Measurements from ENCODE around the gene SP1. TPM values are rescaled to one million over a fixed set of nuclear protein-coding genes. Genes with fewer than 3 reads are reported as not detected.

SP1 gene
- total and polyA plus RNA-seq, 2 of the 4 experiments (the other 2 are of a cell fraction) = 19.7 to 53.6 TPM

DNA sequence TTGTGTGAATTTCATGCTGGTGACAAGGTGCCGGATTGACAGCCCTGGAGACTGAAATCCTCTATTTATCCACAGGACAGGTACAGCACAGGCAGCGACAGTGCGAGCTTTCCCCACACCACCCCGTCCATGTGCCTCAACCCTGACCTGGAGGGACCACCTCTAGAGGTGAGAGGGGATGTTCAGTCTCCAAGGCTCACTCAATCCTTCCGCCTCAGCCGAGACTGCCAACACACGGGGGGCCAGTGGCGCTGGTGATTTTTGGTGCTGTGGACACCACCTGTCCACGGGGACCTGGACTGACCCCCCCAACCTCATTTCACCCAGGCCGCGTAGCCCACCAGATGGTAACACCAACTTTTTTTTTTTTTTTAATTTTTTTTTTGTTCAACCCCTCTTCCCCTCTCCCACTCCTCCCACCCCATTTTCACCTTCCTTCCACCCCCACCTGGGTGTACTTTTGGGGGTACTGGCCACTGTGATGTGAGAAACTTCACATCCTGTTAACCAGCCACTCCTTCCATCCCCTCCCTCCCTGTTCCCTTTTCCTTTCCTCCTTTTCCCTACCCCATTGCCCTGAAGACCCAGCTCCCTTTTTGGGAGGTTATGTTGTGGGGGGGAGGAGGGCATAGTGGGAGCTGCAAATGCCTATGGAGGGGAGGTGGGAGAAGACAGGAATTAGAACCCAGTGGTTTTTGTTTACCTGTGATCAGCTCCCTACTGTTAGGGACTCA, 84.9 kb downstream of the SP1 start (continued):
- TF ChIP-seq, protein P1, sequence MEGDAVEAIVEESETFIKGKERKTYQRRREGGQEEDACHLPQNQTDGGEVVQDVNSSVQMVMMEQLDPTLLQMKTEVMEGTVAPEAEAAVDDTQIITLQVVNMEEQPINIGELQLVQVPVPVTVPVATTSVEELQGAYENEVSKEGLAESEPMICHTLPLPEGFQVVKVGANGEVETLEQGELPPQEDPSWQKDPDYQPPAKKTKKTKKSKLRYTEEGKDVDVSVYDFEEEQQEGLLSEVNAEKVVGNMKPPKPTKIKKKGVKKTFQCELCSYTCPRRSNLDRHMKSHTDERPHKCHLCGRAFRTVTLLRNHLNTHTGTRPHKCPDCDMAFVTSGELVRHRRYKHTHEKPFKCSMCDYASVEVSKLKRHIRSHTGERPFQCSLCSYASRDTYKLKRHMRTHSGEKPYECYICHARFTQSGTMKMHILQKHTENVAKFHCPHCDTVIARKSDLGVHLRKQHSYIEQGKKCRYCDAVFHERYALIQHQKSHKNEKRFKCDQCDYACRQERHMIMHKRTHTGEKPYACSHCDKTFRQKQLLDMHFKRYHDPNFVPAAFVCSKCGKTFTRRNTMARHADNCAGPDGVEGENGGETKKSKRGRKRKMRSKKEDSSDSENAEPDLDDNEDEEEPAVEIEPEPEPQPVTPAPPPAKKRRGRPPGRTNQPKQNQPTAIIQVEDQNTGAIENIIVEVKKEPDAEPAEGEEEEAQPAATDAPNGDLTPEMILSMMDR (conservative IDR thresholded peaks at IDR 0.05; ENCODE audit: low read depth, low read length) = no peak

DNA sequence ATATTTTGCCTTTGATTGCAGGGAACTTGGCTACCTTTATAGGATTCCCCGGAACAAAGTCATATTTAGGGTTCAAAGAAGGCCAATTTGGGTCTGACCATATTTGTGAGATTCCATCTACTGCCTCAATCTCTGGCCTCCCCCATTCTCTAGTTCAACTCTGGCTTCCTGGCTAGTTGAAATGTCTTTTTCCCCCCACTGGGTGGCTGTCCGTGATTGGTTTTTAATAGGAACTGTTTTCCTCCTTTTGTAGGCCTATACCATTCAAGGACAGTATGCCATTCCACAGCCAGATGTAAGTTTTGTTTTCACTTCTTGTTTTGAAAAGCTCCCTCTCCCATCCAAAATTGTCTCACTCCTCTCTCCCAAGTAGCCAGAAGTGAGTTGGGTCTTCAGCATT, 85.7 kb downstream of the SP1 start:
- Histone ChIP-seq H3K14ac (replicated peaks; ENCODE audit: low read depth, low read length) (no peak overlapping the region), H3K23ac (ENCODE audit: low read depth, low read length) (no peak overlapping the region), H3K36me3 (ENCODE audit: control insufficient read depth, insufficient read depth, low read length) (peaks cover 83% of the 10 kb centered on the region), H2AFZ (replicated peaks; ENCODE audit: low read length, poor library complexity) (no peak overlapping the region), H4K91ac (ENCODE audit: insufficient read depth, low read depth, low read length) (no peak overlapping the region), H2BK15ac (ENCODE audit: low read depth, low read length) (no peak overlapping the region), H3K4me1 (ENCODE audit: control insufficient read depth, insufficient read depth, low read length) (peaks cover 7% of the 10 kb centered on the region), H2AK5ac (ENCODE audit: low read depth, low read length) (no peak overlapping the region), H2BK5ac (ENCODE audit: low read depth, low read length, poor library complexity, severe bottlenecking) (no peak overlapping the region), H2BK120ac (ENCODE audit: low read depth, low read length) (no peak overlapping the region), H3K4me3 (ENCODE audit: insufficient read depth, low read depth, low read length) (no peak overlapping the region), H4K5ac (ENCODE audit: low read depth, low read length) (no peak overlapping the region), H3K27ac (ENCODE audit: insufficient read depth, low read length) (no peak overlapping the region), H2AK9ac (replicated peaks; ENCODE audit: low read depth, low read length, poor library complexity) (no peak overlapping the region), H3K9me3 (ENCODE audit: control insufficient read depth, insufficient read depth, low read length) (no peaks in the 10 kb centered on the region), H3K56ac (ENCODE audit: extremely low read depth, insufficient read depth, low read length) (no peak overlapping the region), H3K9me1 (ENCODE audit: insufficient read depth, low read length) (no peaks in the 10 kb centered on the region; the same call in 1 of the 2 replicates), H2BK20ac (ENCODE audit: low read depth, low read length) (no peak overlapping the region), H3K18ac (ENCODE audit: low read depth, low read length) (no peak overlapping the region), H3K9ac (ENCODE audit: low read depth, low read length) (no peak overlapping the region), H3K79me1 (ENCODE audit: low read depth in 1 of 2, low read length in 2 of 2) (peaks cover 34 to 83% of the 10 kb centered on the region in 2 experiments), H4K8ac (ENCODE audit: low read depth in 2 of 2, low read length in 2 of 2) (no peak overlapping the region), H4K20me1 (ENCODE audit: insufficient read depth, low read length) (peaks cover 86% of the 10 kb centered on the region), H3K4ac (ENCODE audit: low read depth, low read length) (no peak overlapping the region), H3K4me2 (ENCODE audit: low read depth, low read length) (no peak overlapping the region), H3K27me3 (ENCODE audit: control insufficient read depth, insufficient read depth, low read length) (no peaks in the 10 kb centered on the region)
- POLR2A ChIA-PET (ENCODE audit: unreplicated experiment) = no interaction called here
- CTCF ChIA-PET = interaction anchor here (0.5 kb wide), 1 partner anchor 11 kb away, joined by 3 read pairs; no protein-coding TSS in a partner anchor
- intact Hi-C loops (cut with micrococcal nuclease) (no loop called here), in situ Hi-C loops (cut with MboI; ENCODE audit: low sequenced_read_pairs) (no loop called here), dilution Hi-C loops (cut with HindIII; ENCODE audit: low sequenced_read_pairs, unreplicated experiment) (no loop called here)
- DNase-seq (no peak), ATAC-seq (ENCODE audit: low read depth) (peak; percentile 28; the same call in 1 of the 2 replicates)
- no TSS peak for BruUV-seq (replicated peaks)
- no CpG with 5 or more reads among the region's 2 CpGs for WGBS, 2 experiments (ENCODE audit: extremely low coverage in 2 of 2, insufficient read length in 1 of 2)
- TF ChIP-seq RCOR1 (IDR thresholded peaks at IDR 0.05; ENCODE audit: insufficient replicate concordance, low read length) (no peak), RFX5 (IDR thresholded peaks at IDR 0.05; ENCODE audit: low read depth, low read length) (no peak), SMC3 (IDR thresholded peaks at IDR 0.05; ENCODE audit: low read depth, low read length) (no peak), BHLHE40 (IDR thresholded peaks at IDR 0.05; ENCODE audit: low read depth, low read length) (no peak), MAZ (IDR thresholded peaks at IDR 0.05; ENCODE audit: borderline replicate concordance, low read depth, low read length) (no peak), MXI1 (IDR thresholded peaks at IDR 0.05; ENCODE audit: borderline replicate concordance, low read depth, low read length) (no peak), RAD21 (IDR thresholded peaks at IDR 0.05; ENCODE audit: low read length) (no peak), NFE2L2 (IDR thresholded peaks at IDR 0.05; ENCODE audit: low read depth, low read length) (no peak), CHD1 (IDR thresholded peaks at IDR 0.05; ENCODE audit: low read depth, low read length) (no peak)
- TF ChIP-seq, protein P1 (conservative IDR thresholded peaks at IDR 0.05; ENCODE audit: low read depth, low read length) = no peak
- TF ChIP-seq, protein P2, sequence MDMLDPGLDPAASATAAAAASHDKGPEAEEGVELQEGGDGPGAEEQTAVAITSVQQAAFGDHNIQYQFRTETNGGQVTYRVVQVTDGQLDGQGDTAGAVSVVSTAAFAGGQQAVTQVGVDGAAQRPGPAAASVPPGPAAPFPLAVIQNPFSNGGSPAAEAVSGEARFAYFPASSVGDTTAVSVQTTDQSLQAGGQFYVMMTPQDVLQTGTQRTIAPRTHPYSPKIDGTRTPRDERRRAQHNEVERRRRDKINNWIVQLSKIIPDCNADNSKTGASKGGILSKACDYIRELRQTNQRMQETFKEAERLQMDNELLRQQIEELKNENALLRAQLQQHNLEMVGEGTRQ (IDR thresholded peaks at IDR 0.05; ENCODE audit: low read depth, low read length) = no peak

All from IMR-90 (cell line).